Hematopoietic multipotent progenitor cell treated with erythropoietin and hydrocortisone succinate and interleukin-3 and kit ligand, for 4 days (in vitro differentiated cells): ENCODE data around the gene NMNAT2.
"Not testable (repeated sequence)": the region's sequence is repeated elsewhere in the genome, so short reads cannot be mapped to it uniquely, and the experiment has no call there.

Source experiments
- DNase-seq: peaks from one replicate; pipeline ENCODE4 v3.0.0-alpha.2; 2015

Gene NMNAT2

GRCh38 chr1:183416850-183417771, 1.1 kb downstream of the NMNAT2 start:
- peak; percentile 75 for DNase-seq

- no peak for DNase-seq
Measured at GRCh38 chr1:183414365-183414764, 3.8 kb downstream of the NMNAT2 start.

GRCh38 chr1:183411091-183411490, 7.1 kb downstream of the NMNAT2 start:
- DNase-seq, result no peak

GRCh38 chr1:183407961-183408360, 10.2 kb downstream of the NMNAT2 start:
- no peak for DNase-seq

- DNase-seq, result no peak
Measured at GRCh38 chr1:183407474-183407873, 10.7 kb downstream of the NMNAT2 start.

GRCh38 chr1:183404476-183404875, 13.7 kb downstream of the NMNAT2 start:
- DNase-seq, result no peak

- DNase-seq, result no peak
Measured at GRCh38 chr1:183403498-183403897, 14.7 kb downstream of the NMNAT2 start.

GRCh38 chr1:183401565-183401964, 16.6 kb downstream of the NMNAT2 start:
- not testable (repeated sequence) for DNase-seq

- DNase-seq, result no peak
Measured at GRCh38 chr1:183394435-183394834, 23.7 kb downstream of the NMNAT2 start.

GRCh38 chr1:183391863-183392262, 26.3 kb downstream of the NMNAT2 start:
- DNase-seq, result no peak

GRCh38 chr1:183390561-183390960, 27.6 kb downstream of the NMNAT2 start:
- no peak for DNase-seq

- DNase-seq, result no peak
Measured at GRCh38 chr1:183388735-183389134, 29.4 kb downstream of the NMNAT2 start.

GRCh38 chr1:183385340-183386144, 32.6 kb downstream of the NMNAT2 start:
- no peak for DNase-seq

- no peak for DNase-seq
Measured at GRCh38 chr1:183379951-183380350, 38.2 kb downstream of the NMNAT2 start.

GRCh38 chr1:183375381-183375780, 42.8 kb downstream of the NMNAT2 start:
- no peak for DNase-seq

GRCh38 chr1:183374825-183375224, 43.4 kb downstream of the NMNAT2 start:
- no peak for DNase-seq

GRCh38 chr1:183372586-183373230, 45.5 kb downstream of the NMNAT2 start:
- no peak for DNase-seq

- DNase-seq, result no peak
Measured at GRCh38 chr1:183370399-183371058, 47.7 kb downstream of the NMNAT2 start.

GRCh38 chr1:183368213-183369108, 49.7 kb downstream of the NMNAT2 start:
- DNase-seq, result no peak

GRCh38 chr1:183366116-183366515, 52.1 kb downstream of the NMNAT2 start:
- DNase-seq, result no peak

- no peak for DNase-seq
Measured at GRCh38 chr1:183365676-183366075, 52.5 kb downstream of the NMNAT2 start.

GRCh38 chr1:183365093-183365492, 53.1 kb downstream of the NMNAT2 start:
- DNase-seq, result no peak
